Left lung (tissue), 10 donors: ENCODE measurements around the gene ZNRF2. TPM values are rescaled to one million over a fixed set of nuclear protein-coding genes. Genes with fewer than 3 reads are reported as not detected.
A peak's percentile ranks its signal among the peaks of the same experiment; 100 is the strongest.

ENCODE experiments used
- ATAC-seq: fragments of 200-7000 bp; cut with Tn5 transposase; one replicate; pipeline ENCODE4 v1.9.1; 2020; ENCODE audit warnings: moderate library complexity
- DNase-seq, 4 donors: peaks; one replicate each; pipeline ENCODE4 v3.0.0-alpha.2; 2013 to 2020
- H3K27ac ChIP-seq, 2 donors: fragments of 200-600 bp; sonication (generic) in 1 of 2; one replicate each; pipeline versions ENCODE4 v1.5.0 to v1.8.0; 2020 to 2021
- H3K27me3 ChIP-seq, 2 donors: fragments of 200-600 bp; sonication (generic) in 1 of 2; one replicate each; pipeline versions ENCODE4 v1.5.0 to v1.8.0; 2020 to 2021
- H3K36me3 ChIP-seq, 2 donors: fragments of 200-600 bp; sonication (generic) in 1 of 2; one replicate each; pipeline versions ENCODE4 v1.5.0 to v1.8.0; 2020 to 2021
- H3K4me1 ChIP-seq, 2 donors: fragments of 200-600 bp; one replicate each; pipeline ENCODE4 v1.8.0; 2021
- H3K4me3 ChIP-seq, 2 donors: fragments of 200-600 bp; sonication (generic) in 1 of 2; one replicate each; pipeline versions ENCODE4 v1.5.0 to v1.8.0; 2020 to 2021; ENCODE audit warnings: mild to moderate bottlenecking in 1 of 2
- H3K9me3 ChIP-seq, 2 donors: fragments of 200-600 bp; sonication (generic) in 1 of 2; one replicate each; pipeline versions ENCODE4 v1.5.0 to v1.8.0; 2020 to 2021
- CTCF ChIP-seq, 2 donors: fragments of 200-600 bp; sonication (generic) in 1 of 2; IDR thresholded peaks; one replicate each; pipeline versions ENCODE4 v1.5.0 to v1.8.0; 2021; ENCODE audit warnings: antibody characterized with exemption in 2 of 2
- intact Hi-C, 2 donors: fragments of 100-400 bp; cut with DNase I; formaldehyde crosslinking; loops; one replicate each; pipeline versions ENCODE4 v1.11.2 to v1.14.2; 2022
- polyA plus RNA-seq, 6 donors: library from polyadenylated mRNA; unstranded; fragments of 120-200 nt; gene quantifications; one replicate each; pipeline ENCODE4 v1.2.1, GENCODE V29; 2013; ENCODE audit not compliant: insufficient read length in 6 of 6
- total RNA-seq, 2 donors: library from RNA; stranded (reverse); fragmentation: NEBNext Ultra II Directional; extraction: Animal tissue kit (Norgen Biotek cat#: 25700); gene quantifications; one replicate each; pipeline ENCODE4 v1.2.1, GENCODE V29; 2021
- donor health status: DM: no; HTN: yes; CAD: no.
- donor health status: DM: no; HTN: no; CAD: no.

The ZNRF2 gene
- total and polyA plus RNA-seq, 8 donors: 10.9 to 19.5 (median 12.4) TPM

DNA sequence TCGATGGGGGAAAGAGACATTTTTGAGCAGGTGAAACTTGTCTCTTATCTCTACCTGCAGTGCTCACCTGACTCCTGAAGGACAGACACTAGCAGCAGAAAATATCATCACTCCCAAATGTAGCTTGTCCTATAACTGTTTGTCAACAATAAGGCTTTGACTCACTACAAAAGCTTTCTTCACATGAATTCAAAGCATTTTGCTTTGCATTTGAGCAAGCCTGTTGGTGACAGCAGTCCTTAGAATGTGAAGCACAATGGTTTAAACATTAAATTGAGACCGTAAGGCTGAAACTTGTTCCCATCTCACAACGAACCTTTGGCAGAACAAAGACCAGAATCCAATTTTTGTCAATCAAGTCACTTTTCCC, 30.6 kb upstream of the ZNRF2 start:
- no peak for TF ChIP-seq CTCF (IDR thresholded peaks at IDR 0.05)
- Histone ChIP-seq H3K27me3 (no peaks in the 10 kb centered on the region), H3K4me3 (no peak overlapping the region), H3K36me3 (no peaks in the 10 kb centered on the region), H3K9me3 (no peaks in the 10 kb centered on the region), H3K27ac (no peak overlapping the region), H3K4me1 (peaks cover 4 to 37% of the 10 kb centered on the region in 2 donors)
- intact Hi-C loops: no loop called here
- ATAC-seq (no peak), DNase-seq (no peak)

DNA sequence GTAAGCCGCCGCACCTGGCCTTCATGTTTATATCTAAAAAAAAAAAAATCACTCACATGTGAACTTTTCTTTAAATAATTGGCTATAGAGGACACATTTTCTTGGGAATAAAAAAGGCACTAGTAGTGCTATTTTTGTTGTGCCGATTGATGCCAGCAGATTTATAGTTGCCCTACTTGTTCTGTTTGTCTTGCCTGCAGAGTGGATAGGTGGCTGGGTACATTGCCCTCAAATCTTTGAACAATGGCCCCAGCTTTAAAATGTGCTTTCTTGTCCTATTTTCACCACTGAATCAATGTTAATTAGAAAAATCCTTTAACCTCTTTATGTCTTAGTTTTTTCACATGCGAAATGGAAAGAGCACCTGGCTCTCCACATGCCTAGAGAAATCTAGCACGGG, 30.1 kb upstream of the ZNRF2 start:
- H3K4me3 ChIP-seq: no peak overlapping the region
- H3K27ac ChIP-seq: no peak overlapping the region
- H3K27me3 ChIP-seq: no peaks in the 10 kb centered on the region
- intact Hi-C loops: no loop called here
- no peak for DNase-seq
- no peak for TF ChIP-seq CTCF (IDR thresholded peaks at IDR 0.05)
- no peaks in the 10 kb centered on the region for H3K9me3 ChIP-seq
- H3K4me1 ChIP-seq: peaks cover 4 to 34% of the 10 kb centered on the region in 2 donors
- ATAC-seq: peak; percentile 57
- no peaks in the 10 kb centered on the region for H3K36me3 ChIP-seq

DNA sequence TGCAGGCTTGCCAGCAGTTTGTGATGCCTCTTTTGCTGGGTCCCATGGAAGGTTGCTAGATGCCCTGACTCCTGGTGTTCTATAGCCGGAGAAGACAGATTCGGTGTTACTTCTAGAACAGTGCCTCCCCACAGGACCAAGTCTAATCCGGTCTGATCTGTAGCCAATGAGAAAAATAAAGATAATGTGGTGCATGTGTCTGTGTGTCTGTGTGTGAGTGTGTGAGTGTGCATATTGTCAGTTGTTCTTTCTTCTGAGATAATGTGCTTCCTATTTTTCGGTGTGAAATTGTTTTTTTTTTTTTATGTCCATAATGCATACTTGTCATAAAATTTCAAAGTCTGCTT, 29.7 kb upstream of the ZNRF2 start:
- H3K36me3 ChIP-seq: no peaks in the 10 kb centered on the region
- no peak for TF ChIP-seq CTCF (IDR thresholded peaks at IDR 0.05)
- H3K27ac ChIP-seq: no peak overlapping the region
- DNase-seq (no peak), ATAC-seq (no peak)
- H3K27me3 ChIP-seq: no peaks in the 10 kb centered on the region
- H3K4me3 ChIP-seq: no peak overlapping the region
- intact Hi-C loops: no loop called here
- no peaks in the 10 kb centered on the region for H3K9me3 ChIP-seq
- peaks cover 4 to 30% of the 10 kb centered on the region in 2 donors for H3K4me1 ChIP-seq

DNA sequence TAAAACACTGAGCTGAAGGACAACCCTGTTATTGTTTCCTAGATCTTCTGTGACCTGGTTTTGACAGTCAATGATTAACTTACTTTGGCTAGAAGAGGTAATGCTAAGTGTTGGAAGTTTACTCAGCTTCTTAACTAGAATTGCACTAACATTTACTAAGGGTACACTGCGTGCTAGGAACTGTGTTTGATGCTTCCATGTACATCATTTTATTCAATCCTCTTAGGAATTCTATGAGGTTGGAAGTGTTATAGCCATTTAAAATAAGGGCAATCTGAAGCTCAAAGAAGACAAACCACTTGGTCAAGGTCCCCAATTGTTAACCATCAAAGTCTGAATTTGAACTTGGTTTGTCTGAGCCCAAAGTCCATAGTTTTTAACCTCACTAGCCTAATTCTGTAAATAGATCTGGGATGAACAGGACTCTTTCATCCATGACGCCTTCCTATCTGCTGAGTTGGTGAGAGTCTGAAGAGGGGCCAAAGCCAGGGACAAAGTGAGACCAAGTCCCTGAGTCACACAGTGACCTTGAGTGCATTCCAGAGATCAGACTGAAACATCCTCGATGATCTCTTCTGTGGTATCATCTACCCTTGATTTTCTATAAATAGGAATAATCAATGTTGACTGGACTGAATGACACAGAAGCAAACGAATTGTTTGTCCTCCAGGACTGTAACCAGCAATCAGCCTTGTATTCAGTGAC, 29.2 kb upstream of the ZNRF2 start:
- H3K9me3 ChIP-seq: no peaks in the 10 kb centered on the region
- no peaks in the 10 kb centered on the region for H3K27me3 ChIP-seq
- ATAC-seq: peak; percentile 76
- no peak overlapping the region for H3K27ac ChIP-seq
- peak in 1 of 4 donors; percentile 45 for DNase-seq
- peaks cover 4 to 26% of the 10 kb centered on the region in 2 donors for H3K4me1 ChIP-seq
- no peak overlapping the region for H3K4me3 ChIP-seq
- H3K36me3 ChIP-seq: no peaks in the 10 kb centered on the region
- intact Hi-C loops: no loop called here
- TF ChIP-seq CTCF (IDR thresholded peaks at IDR 0.05): no peak

GRCh38 chr7:30256349-30256858, 28.0 kb upstream of the ZNRF2 start:
- Histone ChIP-seq H3K9me3 (no peaks in the 10 kb centered on the region), H3K4me3 (no peak overlapping the region), H3K27me3 (no peaks in the 10 kb centered on the region), H3K36me3 (no peaks in the 10 kb centered on the region), H3K27ac (no peak overlapping the region), H3K4me1 (peaks cover 4 to 20% of the 10 kb centered on the region in 2 donors)
- DNase-seq: no peak
- TF ChIP-seq CTCF (IDR thresholded peaks at IDR 0.05): no peak
- ATAC-seq: no peak
- intact Hi-C loops: no loop called here
